AG09319 (cell line): Measurements from ENCODE around the gene ADPRS.

ENCODE experiments used
- DNase-seq: peaks from one replicate; pipeline ENCODE4 v3.0.0-alpha.2; 2010; ENCODE audit warnings: low read depth; ENCODE audit errors: extremely low read depth
- TF ChIP-seq, protein P1 (sequence below): IDR thresholded peaks from 2 replicates; pipeline ENCODE4 v1.5.1; 2011; ENCODE audit warnings: low read depth, mild to moderate bottlenecking, inconsistent platforms, low read length, moderate library complexity

Gene ADPRS

DNA sequence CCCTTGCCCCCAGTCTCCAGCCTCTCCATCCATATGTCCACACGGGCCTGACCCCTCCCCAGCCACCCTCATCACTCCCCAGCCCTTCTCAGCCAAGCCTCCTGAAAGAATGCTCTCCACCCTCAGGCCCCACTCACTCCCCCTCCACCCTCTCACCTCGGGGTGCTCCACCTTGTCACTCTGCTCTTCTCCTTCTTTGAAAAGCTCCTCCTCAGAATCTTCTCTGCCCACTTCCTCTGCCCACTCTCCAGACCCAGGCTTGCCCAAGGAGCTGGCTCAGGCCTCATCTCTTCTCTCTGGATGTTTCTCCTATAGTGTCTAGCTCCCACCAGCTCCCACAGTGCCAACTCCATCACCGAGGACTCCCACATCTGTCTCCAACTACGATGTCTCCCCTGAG is 22.5 kb downstream of the ADPRS start:
- no peak for DNase-seq
- TF ChIP-seq, protein P1, sequence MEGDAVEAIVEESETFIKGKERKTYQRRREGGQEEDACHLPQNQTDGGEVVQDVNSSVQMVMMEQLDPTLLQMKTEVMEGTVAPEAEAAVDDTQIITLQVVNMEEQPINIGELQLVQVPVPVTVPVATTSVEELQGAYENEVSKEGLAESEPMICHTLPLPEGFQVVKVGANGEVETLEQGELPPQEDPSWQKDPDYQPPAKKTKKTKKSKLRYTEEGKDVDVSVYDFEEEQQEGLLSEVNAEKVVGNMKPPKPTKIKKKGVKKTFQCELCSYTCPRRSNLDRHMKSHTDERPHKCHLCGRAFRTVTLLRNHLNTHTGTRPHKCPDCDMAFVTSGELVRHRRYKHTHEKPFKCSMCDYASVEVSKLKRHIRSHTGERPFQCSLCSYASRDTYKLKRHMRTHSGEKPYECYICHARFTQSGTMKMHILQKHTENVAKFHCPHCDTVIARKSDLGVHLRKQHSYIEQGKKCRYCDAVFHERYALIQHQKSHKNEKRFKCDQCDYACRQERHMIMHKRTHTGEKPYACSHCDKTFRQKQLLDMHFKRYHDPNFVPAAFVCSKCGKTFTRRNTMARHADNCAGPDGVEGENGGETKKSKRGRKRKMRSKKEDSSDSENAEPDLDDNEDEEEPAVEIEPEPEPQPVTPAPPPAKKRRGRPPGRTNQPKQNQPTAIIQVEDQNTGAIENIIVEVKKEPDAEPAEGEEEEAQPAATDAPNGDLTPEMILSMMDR: no peak

DNA sequence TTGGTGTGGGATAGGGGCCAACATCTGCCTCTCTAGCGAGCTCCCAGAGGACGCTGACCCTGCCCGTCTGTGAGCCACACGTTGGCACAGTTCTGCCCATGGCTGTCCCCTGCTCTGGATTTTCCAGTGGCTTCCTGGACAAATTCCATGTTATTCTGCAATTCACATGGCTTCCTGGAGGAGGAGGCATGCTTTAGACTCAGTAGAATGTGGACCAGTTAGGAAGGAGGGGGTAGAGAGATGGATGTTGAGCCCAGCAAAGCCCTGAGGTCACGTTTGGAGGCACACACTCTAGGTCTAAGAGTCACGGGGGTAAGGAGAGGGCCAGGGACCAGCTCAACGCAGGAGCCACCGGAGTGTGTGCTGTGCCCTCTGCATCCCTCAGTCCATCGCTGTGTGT is 24.1 kb downstream of the ADPRS start:
- DNase-seq: no peak
- TF ChIP-seq, protein P1: no peak

DNA sequence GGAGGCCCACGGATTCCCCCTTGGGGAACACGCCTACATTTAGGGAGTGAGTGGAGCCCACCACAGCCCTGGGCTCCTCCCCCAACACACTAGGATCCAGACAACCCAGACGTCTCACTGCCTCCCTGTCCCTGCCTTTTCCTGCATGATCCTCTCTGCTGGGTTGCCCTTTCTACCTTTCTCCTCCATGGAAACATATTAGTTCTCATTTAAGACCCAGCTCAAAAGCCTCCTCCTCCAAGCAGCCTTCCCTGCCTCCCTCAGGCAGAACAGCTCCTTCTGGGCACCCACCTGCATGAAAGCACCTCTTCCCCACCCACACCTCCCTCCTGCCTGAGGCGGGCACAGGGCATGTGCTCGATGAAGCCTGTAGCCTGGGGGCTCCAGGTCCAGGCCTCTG is 25.7 kb downstream of the ADPRS start:
- TF ChIP-seq, protein P1: no peak
- DNase-seq: no peak

DNA sequence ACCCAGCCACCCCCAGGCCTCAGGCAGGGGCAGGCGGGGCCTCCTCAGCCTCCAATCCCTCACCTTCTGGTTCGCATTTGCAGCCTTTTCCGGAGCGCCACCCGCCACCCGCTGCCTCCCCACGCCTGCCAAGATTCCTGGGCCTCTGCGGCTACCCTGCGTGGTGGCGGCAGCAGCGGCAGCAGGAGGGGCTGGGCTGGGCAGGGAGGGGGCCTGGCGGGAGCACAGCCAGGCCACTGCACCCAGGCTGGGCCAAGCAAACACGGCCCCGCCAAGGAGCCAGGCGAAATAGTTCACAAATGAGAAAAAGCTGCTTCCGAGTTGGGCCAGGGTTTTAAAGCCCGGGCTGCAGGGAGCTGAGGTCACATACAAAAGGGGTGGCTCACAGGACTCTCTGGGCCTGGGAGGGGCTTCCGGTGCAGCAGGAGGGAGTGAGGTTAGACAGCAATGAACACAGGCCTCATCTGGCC is 26.5 kb downstream of the ADPRS start:
- TF ChIP-seq, protein P1: no peak
- peak; percentile 80 for DNase-seq

DNA sequence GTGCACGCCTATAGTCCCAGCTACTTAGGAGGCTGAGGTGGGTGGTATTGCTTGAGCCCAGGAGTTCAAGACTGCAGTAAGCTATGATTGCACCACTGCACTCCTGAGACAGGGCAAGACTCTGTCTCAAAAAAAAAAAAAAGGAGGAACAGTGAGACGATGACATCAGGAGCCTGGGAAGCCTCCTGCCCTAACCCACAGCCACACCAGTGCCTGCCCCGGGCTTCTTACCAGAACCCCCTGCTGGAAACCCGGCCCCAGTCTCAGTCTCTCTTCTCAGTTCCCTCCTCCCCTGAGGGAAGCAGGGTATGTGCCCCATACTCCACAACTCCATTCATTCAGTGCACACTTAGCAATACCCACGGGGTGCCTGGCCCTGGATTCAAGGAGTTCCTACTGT is 27.2 kb downstream of the ADPRS start:
- no peak for DNase-seq
- TF ChIP-seq, protein P1: no peak

DNA sequence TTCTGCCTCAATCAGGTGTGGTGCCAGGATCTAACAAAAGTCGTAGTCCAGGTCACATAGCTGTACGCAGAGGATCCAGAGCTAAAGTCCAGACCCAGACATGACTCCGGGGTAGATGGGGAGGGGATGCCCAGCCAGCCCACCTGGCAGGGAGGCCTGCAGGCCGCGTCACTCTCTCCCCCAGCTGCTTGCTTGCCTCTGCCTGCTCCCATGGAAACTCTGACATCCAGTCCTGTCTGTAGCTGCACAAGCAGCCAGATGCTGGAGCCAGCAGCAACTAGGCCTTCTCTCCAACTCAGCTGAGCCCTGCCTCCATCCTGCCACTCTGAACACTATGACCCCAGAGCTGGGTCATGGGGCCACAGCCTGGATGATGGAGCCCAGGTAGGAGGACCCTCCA is 28.2 kb downstream of the ADPRS start:
- TF ChIP-seq, protein P1: no peak
- no peak for DNase-seq

DNA sequence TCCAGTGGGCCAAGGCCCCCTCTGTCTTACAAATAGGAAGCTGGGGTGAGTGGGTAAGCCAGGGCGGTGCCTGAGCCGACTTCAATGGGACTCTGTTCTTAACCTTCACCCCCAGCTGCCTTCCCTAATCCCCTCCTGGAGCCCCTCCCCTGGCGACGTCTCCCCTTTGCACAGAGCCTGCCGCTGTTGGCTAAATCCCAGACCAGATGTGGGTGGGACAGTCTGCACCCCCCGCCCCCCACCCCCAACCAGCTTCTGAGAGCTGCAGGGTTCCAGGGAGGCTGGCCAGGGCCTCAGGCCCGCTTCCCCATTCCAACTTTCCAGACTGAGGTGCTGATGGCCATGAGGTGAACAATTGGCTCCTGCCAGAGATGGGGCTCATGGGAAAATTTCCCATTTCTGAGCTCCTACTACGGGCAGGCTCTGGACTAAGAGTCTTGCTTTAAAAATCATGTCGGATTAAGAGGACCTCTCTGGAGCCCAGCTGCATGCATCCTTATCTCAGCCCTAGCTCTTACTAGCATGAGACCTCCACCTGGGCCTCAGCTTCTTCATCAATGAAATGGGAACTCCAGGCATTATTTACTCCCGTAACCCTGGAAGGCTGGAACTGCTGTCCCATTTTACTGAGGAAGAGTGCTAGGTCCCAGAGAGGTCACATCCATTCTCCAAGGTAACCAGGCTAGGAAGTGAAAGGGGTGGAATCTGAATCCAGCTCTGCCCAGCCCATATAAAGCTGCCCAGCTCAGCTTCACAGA is 29.9 kb downstream of the ADPRS start:
- TF ChIP-seq, protein P1: no peak
- no peak for DNase-seq
